Activated naive CD8-positive, alpha-beta T cell (primary cell): ENCODE data around the gene FTO.

Experiments used
- H3K27ac Mint-ChIP-seq: one replicate; pipeline ENCODE4 v1.8.0; 2021; ENCODE audit warnings: mixed read lengths
- H3K27me3 Mint-ChIP-seq: one replicate; pipeline ENCODE4 v1.8.0; 2021; ENCODE audit warnings: mixed read lengths
- H3K36me3 Mint-ChIP-seq: one replicate; pipeline ENCODE4 v1.8.0; 2021; ENCODE audit warnings: mixed read lengths
- H3K4me1 Mint-ChIP-seq: one replicate; pipeline ENCODE4 v1.8.0; 2021; ENCODE audit warnings: low read depth, mixed read lengths
- H3K4me3 Mint-ChIP-seq: one replicate; pipeline ENCODE4 v1.8.0; 2021; ENCODE audit warnings: mild to moderate bottlenecking, mixed read lengths
- H3K9me3 Mint-ChIP-seq: one replicate; pipeline ENCODE4 v1.8.0; 2021; ENCODE audit warnings: low read depth, mixed read lengths

Gene FTO

GRCh38 chr16:54163197-54163843, 459.4 kb downstream of the FTO start:
- no peak overlapping the region for H3K27ac Mint-ChIP-seq
- no peak overlapping the region for H3K4me3 Mint-ChIP-seq
- no peaks in the 10 kb centered on the region for H3K4me1 Mint-ChIP-seq
- no peaks in the 10 kb centered on the region for H3K36me3 Mint-ChIP-seq
- no peaks in the 10 kb centered on the region for H3K27me3 Mint-ChIP-seq
- H3K9me3 Mint-ChIP-seq = no peaks in the 10 kb centered on the region

GRCh38 chr16:54164789-54165173, 460.8 kb downstream of the FTO start:
- Mint-ChIP-seq H3K4me1 (no peaks in the 10 kb centered on the region), H3K36me3 (no peaks in the 10 kb centered on the region), H3K4me3 (no peak overlapping the region), H3K27ac (no peak overlapping the region), H3K9me3 (no peaks in the 10 kb centered on the region), H3K27me3 (no peaks in the 10 kb centered on the region)

- no peak overlapping the region for H3K4me3 Mint-ChIP-seq
- no peaks in the 10 kb centered on the region for H3K36me3 Mint-ChIP-seq
- no peak overlapping the region for H3K27ac Mint-ChIP-seq
- no peaks in the 10 kb centered on the region for H3K9me3 Mint-ChIP-seq
- H3K27me3 Mint-ChIP-seq = no peaks in the 10 kb centered on the region
- no peaks in the 10 kb centered on the region for H3K4me1 Mint-ChIP-seq
Measured at GRCh38 chr16:54165174-54165911, 461.4 kb downstream of the FTO start.

- Mint-ChIP-seq H3K36me3 (no peaks in the 10 kb centered on the region), H3K4me3 (no peak overlapping the region), H3K4me1 (no peaks in the 10 kb centered on the region), H3K9me3 (no peaks in the 10 kb centered on the region), H3K27ac (no peak overlapping the region), H3K27me3 (no peaks in the 10 kb centered on the region)
Measured at GRCh38 chr16:54165912-54166865, 462.2 kb downstream of the FTO start.

GRCh38 chr16:54169112-54169511, 465.2 kb downstream of the FTO start:
- H3K4me3 Mint-ChIP-seq = no peak overlapping the region

GRCh38 chr16:54171626-54172537, 467.9 kb downstream of the FTO start:
- Mint-ChIP-seq H3K4me3 (no peak overlapping the region), H3K27ac (no peak overlapping the region), H3K9me3 (no peaks in the 10 kb centered on the region), H3K4me1 (no peaks in the 10 kb centered on the region), H3K27me3 (peaks cover 10% of the 10 kb centered on the region), H3K36me3 (no peaks in the 10 kb centered on the region)

More at GRCh38 chr16:54169112-54169511, 465.2 kb downstream of the FTO start:
- Mint-ChIP-seq H3K27me3 (peaks cover 5% of the 10 kb centered on the region), H3K36me3 (no peaks in the 10 kb centered on the region), H3K9me3 (no peaks in the 10 kb centered on the region), H3K27ac (no peak overlapping the region), H3K4me1 (no peaks in the 10 kb centered on the region)

GRCh38 chr16:54173490-54173889, 469.5 kb downstream of the FTO start:
- Mint-ChIP-seq H3K4me3 (no peak overlapping the region), H3K27ac (no peak overlapping the region), H3K9me3 (no peaks in the 10 kb centered on the region), H3K4me1 (no peaks in the 10 kb centered on the region), H3K36me3 (no peaks in the 10 kb centered on the region), H3K27me3 (peaks cover 12% of the 10 kb centered on the region)

GRCh38 chr16:54174201-54174600, 470.2 kb downstream of the FTO start:
- Mint-ChIP-seq H3K36me3 (no peaks in the 10 kb centered on the region), H3K4me1 (no peaks in the 10 kb centered on the region), H3K27me3 (peaks cover 12% of the 10 kb centered on the region), H3K4me3 (no peak overlapping the region), H3K9me3 (no peaks in the 10 kb centered on the region), H3K27ac (no peak overlapping the region)

- no peak overlapping the region for H3K27ac Mint-ChIP-seq
- H3K4me1 Mint-ChIP-seq = no peaks in the 10 kb centered on the region
- no peaks in the 10 kb centered on the region for H3K9me3 Mint-ChIP-seq
- peaks cover 12% of the 10 kb centered on the region for H3K27me3 Mint-ChIP-seq
- no peak overlapping the region for H3K4me3 Mint-ChIP-seq
- H3K36me3 Mint-ChIP-seq = no peaks in the 10 kb centered on the region
Measured at GRCh38 chr16:54174750-54175149, 470.8 kb downstream of the FTO start.

GRCh38 chr16:54175169-54175551, 471.2 kb downstream of the FTO start:
- Mint-ChIP-seq H3K36me3 (no peaks in the 10 kb centered on the region), H3K27me3 (peaks cover 12% of the 10 kb centered on the region), H3K4me1 (no peaks in the 10 kb centered on the region), H3K4me3 (no peak overlapping the region), H3K27ac (no peak overlapping the region), H3K9me3 (no peaks in the 10 kb centered on the region)

- Mint-ChIP-seq H3K36me3 (no peaks in the 10 kb centered on the region), H3K4me1 (no peaks in the 10 kb centered on the region), H3K27me3 (peaks cover 12% of the 10 kb centered on the region), H3K4me3 (no peak overlapping the region), H3K27ac (no peak overlapping the region), H3K9me3 (no peaks in the 10 kb centered on the region)
Measured at GRCh38 chr16:54175552-54176375, 471.8 kb downstream of the FTO start.

- H3K9me3 Mint-ChIP-seq = no peaks in the 10 kb centered on the region
- H3K4me3 Mint-ChIP-seq = no peak overlapping the region
Measured at GRCh38 chr16:54176376-54176901, 472.5 kb downstream of the FTO start.

GRCh38 chr16:54177052-54177861, 473.3 kb downstream of the FTO start:
- Mint-ChIP-seq H3K27ac (no peak overlapping the region), H3K27me3 (peaks cover 14% of the 10 kb centered on the region), H3K9me3 (no peaks in the 10 kb centered on the region), H3K36me3 (no peaks in the 10 kb centered on the region), H3K4me1 (no peaks in the 10 kb centered on the region), H3K4me3 (no peak overlapping the region)

More at GRCh38 chr16:54176376-54176901, 472.5 kb downstream of the FTO start:
- H3K4me1 Mint-ChIP-seq = no peaks in the 10 kb centered on the region
- H3K36me3 Mint-ChIP-seq = no peaks in the 10 kb centered on the region
- no peak overlapping the region for H3K27ac Mint-ChIP-seq
- peaks cover 12% of the 10 kb centered on the region for H3K27me3 Mint-ChIP-seq
